ENCODE data around the gene CCNO.
A peak's percentile ranks its signal among the peaks of the same experiment; 100 is the strongest.

Gene CCNO

GRCh38 chr5:55222985-55223811, 10.2 kb downstream of the CCNO start:
- DNase-seq, result no peak

- DNase-seq, result no peak
Measured at GRCh38 chr5:55222092-55222984, 11.1 kb downstream of the CCNO start.

- no peak for DNase-seq
Measured at GRCh38 chr5:55220433-55221185, 12.8 kb downstream of the CCNO start.

GRCh38 chr5:55219770-55220169, 13.6 kb downstream of the CCNO start:
- no peak for DNase-seq

GRCh38 chr5:55218967-55219366, 14.4 kb downstream of the CCNO start:
- DNase-seq, result no peak

GRCh38 chr5:55211184-55211874, 22.1 kb downstream of the CCNO start:
- DNase-seq, result no peak

GRCh38 chr5:55205001-55205400, 28.4 kb downstream of the CCNO start:
- DNase-seq, result no peak

GRCh38 chr5:55191165-55191564, 42.2 kb downstream of the CCNO start:
- DNase-seq, result no peak

GRCh38 chr5:55188656-55189540, 44.5 kb downstream of the CCNO start:
- no peak for DNase-seq

GRCh38 chr5:55187370-55187769, 46.0 kb downstream of the CCNO start:
- DNase-seq, result peak; percentile 28

All from NCI-H524 treated with DMSO at 0.1 percent for 48 hours (cell line).